IPS-18a (cell line): Measurements from ENCODE around the gene ASMTL.

Source experiments
- H3K27ac ChIP-seq: one replicate; pipeline ENCODE4 v1.5.1; 2013; ENCODE audit warnings: low read length
- H3K27me3 ChIP-seq: one replicate; pipeline ENCODE4 v1.6.1; 2013; ENCODE audit warnings: mild to moderate bottlenecking, low read length; ENCODE audit not compliant: control insufficient read depth, insufficient read depth
- H3K36me3 ChIP-seq: one replicate; pipeline ENCODE4 v1.6.1; 2013; ENCODE audit warnings: low read depth, low read length; ENCODE audit not compliant: control insufficient read depth
- H3K4me1 ChIP-seq: one replicate; pipeline ENCODE4 v1.6.1; 2013; ENCODE audit warnings: low read depth, low read length; ENCODE audit not compliant: control insufficient read depth
- H3K4me3 ChIP-seq: one replicate; pipeline ENCODE4 v1.5.1; 2013; ENCODE audit warnings: low read length
- H3K9ac ChIP-seq: one replicate; pipeline ENCODE4 v1.6.1; 2013; ENCODE audit warnings: mild to moderate bottlenecking, low read length, moderate library complexity
- H3K9me3 ChIP-seq: one replicate; pipeline ENCODE4 v1.6.1; 2013; ENCODE audit warnings: low read depth, low read length; ENCODE audit not compliant: control insufficient read depth

The ASMTL gene

GRCh38 chrX:1395646-1396216, 57.0 kb downstream of the ASMTL start:
- peaks cover 25% of the 10 kb centered on the region for H3K36me3 ChIP-seq
- H3K27me3 ChIP-seq = no peaks in the 10 kb centered on the region
- H3K9me3 ChIP-seq = no peaks in the 10 kb centered on the region
- no peak overlapping the region for H3K4me3 ChIP-seq
- no peak overlapping the region for H3K9ac ChIP-seq
- H3K4me1 ChIP-seq = no peaks in the 10 kb centered on the region
- H3K27ac ChIP-seq = no peak overlapping the region

- Histone ChIP-seq H3K4me1 (no peaks in the 10 kb centered on the region), H3K27ac (no peak overlapping the region), H3K4me3 (no peak overlapping the region), H3K9ac (no peak overlapping the region), H3K36me3 (peaks cover 27% of the 10 kb centered on the region), H3K9me3 (no peaks in the 10 kb centered on the region), H3K27me3 (no peaks in the 10 kb centered on the region)
Measured at GRCh38 chrX:1394731-1395501, 57.8 kb downstream of the ASMTL start.

- Histone ChIP-seq H3K36me3 (peaks cover 34% of the 10 kb centered on the region), H3K4me1 (no peaks in the 10 kb centered on the region), H3K9ac (no peak overlapping the region), H3K4me3 (no peak overlapping the region), H3K9me3 (no peaks in the 10 kb centered on the region), H3K27ac (no peak overlapping the region), H3K27me3 (no peaks in the 10 kb centered on the region)
Measured at GRCh38 chrX:1393871-1394615, 58.7 kb downstream of the ASMTL start.

- H3K9ac ChIP-seq = peak overlapping the region; percentile 94
- no peaks in the 10 kb centered on the region for H3K9me3 ChIP-seq
- no peaks in the 10 kb centered on the region for H3K27me3 ChIP-seq
- peak overlapping the region; percentile 24 for H3K27ac ChIP-seq
- no peaks in the 10 kb centered on the region for H3K4me1 ChIP-seq
- peaks cover 49% of the 10 kb centered on the region for H3K36me3 ChIP-seq
- peak overlapping the region; percentile 99 for H3K4me3 ChIP-seq
Measured at GRCh38 chrX:1392376-1393068, 60.2 kb downstream of the ASMTL start.

GRCh38 chrX:1391707-1392375, 60.9 kb downstream of the ASMTL start, which contains the start of gene SLC25A6:
Gene SLC25A6, minus strand, starts transcription at chrX:1392113. Its CDS starts 104 bp downstream, at chrX:1392009.
- H3K27me3 ChIP-seq = no peaks in the 10 kb centered on the region
- H3K9me3 ChIP-seq = no peaks in the 10 kb centered on the region
- peak within 1 kb of the TSS; percentile 91 for H3K27ac ChIP-seq
- peak within 1 kb of the TSS; percentile 99 for H3K4me3 ChIP-seq
- no peaks in the 10 kb centered on the region for H3K4me1 ChIP-seq
- peak within 1 kb of the TSS; percentile 95 for H3K9ac ChIP-seq
- H3K36me3 ChIP-seq = peaks cover 56% of the 10 kb centered on the region

DNA sequence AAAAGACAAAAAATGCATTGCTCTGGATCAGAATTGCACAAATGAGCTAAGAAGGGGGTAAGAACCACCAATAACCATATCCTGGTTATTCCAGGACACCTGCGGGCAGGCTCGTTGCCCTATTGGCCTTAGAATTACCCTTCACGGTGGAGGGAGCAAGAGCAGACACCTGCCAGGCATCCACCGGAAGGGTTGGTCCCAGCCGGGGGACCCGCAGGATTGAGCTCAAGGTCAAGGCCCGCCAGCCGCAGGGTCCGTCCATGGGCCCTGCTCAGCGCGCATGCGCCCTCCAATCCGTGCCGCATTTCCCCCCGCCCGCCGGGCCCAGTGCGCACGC, 61.4 kb downstream of the ASMTL start:
- no peaks in the 10 kb centered on the region for H3K4me1 ChIP-seq
- no peaks in the 10 kb centered on the region for H3K27me3 ChIP-seq
- H3K36me3 ChIP-seq = peaks cover 58% of the 10 kb centered on the region

DNA sequence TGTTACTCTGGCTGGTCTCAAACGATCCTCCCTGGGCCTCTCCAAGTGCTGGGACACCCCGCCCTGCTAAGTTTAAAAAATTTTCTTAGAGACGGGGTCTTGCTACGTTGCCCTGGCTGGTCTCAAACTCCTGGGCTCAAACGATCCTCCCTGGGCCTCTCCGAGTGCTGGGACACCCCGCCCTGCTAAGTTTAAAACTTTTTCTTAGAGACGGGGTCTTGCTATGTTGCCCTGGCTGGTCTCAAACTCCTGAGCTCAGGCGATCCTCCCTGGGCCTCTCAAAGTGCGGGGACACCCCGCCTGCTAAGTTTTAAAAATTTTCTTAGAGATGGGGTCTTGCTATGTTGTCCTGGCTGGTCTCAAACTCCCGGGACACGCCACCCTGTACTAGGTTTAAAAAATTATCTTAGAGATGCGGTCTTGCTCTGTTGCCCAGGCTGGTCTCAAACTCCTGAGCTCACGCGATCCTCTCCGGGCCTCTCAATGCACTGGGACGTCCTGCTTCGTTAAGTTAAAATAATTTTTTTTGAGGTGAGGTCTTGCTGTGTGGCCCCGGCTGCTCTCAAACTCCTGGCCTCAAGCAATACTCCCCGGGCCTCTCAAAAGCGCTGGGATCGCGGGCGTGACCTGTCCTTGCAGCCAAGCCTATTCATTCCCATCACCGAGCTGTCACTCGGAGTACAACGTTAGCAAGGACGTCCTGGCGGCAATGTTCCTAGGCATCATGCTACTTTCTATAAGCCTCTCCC, 61.9 kb downstream of the ASMTL start:
- Histone ChIP-seq H3K4me3 (peak overlapping the region; percentile 99), H3K27ac (peak overlapping the region; percentile 82), H3K9me3 (no peaks in the 10 kb centered on the region), H3K27me3 (no peaks in the 10 kb centered on the region), H3K9ac (peak overlapping the region; percentile 95), H3K36me3 (peaks cover 58% of the 10 kb centered on the region), H3K4me1 (no peaks in the 10 kb centered on the region)

More for the DNA sequence above, 61.4 kb downstream of the ASMTL start:
- Histone ChIP-seq H3K9ac (peak overlapping the region; percentile 95), H3K4me3 (peak overlapping the region; percentile 99), H3K27ac (peak overlapping the region; percentile 82), H3K9me3 (no peaks in the 10 kb centered on the region)

- H3K27me3 ChIP-seq = no peaks in the 10 kb centered on the region
- no peak overlapping the region for H3K27ac ChIP-seq
- H3K4me3 ChIP-seq = peak overlapping the region; percentile 99
- no peaks in the 10 kb centered on the region for H3K9me3 ChIP-seq
- H3K9ac ChIP-seq = no peak overlapping the region
- no peaks in the 10 kb centered on the region for H3K4me1 ChIP-seq
- peaks cover 64% of the 10 kb centered on the region for H3K36me3 ChIP-seq
Measured at GRCh38 chrX:1389993-1390285, 62.8 kb downstream of the ASMTL start.

DNA sequence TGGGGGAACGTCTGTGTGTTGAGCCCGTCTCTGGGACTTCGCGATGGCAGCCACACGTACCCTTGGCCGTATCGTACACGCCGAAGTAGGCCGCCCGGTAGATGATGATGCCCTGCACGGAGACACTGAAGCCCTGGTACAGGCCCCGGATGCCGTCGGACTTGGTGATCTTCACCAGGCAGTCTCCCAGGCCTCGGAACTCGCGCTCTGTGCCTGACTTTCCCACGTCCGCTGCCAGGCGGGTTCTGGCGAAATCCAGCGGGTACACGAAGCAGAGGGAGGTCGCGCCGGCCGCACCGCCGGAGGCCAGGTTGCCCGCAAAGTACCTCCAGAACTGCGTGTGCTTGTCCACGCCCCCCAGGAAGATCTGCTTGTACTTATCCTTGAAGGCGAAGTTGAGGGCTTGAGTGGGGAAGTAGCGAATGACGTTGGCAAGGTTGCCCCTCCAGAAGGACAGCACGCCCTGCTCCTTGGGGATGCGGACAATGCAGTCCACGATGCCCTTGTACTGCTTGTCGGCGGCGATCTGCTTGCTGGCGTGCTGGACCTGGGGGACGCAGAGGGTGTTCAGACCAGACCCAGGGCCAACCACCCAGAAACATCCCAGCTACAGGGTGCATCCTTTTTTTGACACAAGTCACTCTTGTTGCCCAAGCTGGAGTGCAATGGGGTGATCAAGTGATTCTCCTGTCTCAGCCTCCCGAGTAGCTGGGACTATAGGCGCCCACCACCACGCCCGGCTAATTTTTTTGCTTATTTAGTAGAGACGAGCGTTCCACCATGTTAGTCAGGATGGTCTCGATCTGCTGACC, 63.3 kb downstream of the ASMTL start:
- Histone ChIP-seq H3K9me3 (no peaks in the 10 kb centered on the region), H3K4me1 (no peaks in the 10 kb centered on the region), H3K9ac (no peak overlapping the region), H3K27me3 (no peaks in the 10 kb centered on the region), H3K27ac (no peak overlapping the region), H3K4me3 (no peak overlapping the region), H3K36me3 (peaks cover 69% of the 10 kb centered on the region)

GRCh38 chrX:1388651-1389050, 64.1 kb downstream of the ASMTL start:
- no peak overlapping the region for H3K4me3 ChIP-seq
- no peaks in the 10 kb centered on the region for H3K27me3 ChIP-seq
- peaks cover 75% of the 10 kb centered on the region for H3K36me3 ChIP-seq
- H3K4me1 ChIP-seq = no peaks in the 10 kb centered on the region
- H3K27ac ChIP-seq = no peak overlapping the region
- no peaks in the 10 kb centered on the region for H3K9me3 ChIP-seq
- H3K9ac ChIP-seq = no peak overlapping the region
